ENCODE measurements around the gene DOCK1. TPM values are rescaled to one million over a fixed set of nuclear protein-coding genes. Genes with fewer than 3 reads are reported as not detected.

The DOCK1 gene
- polyA plus RNA-seq, 1 donor from 2014 or later = 2.7 TPM

DNA sequence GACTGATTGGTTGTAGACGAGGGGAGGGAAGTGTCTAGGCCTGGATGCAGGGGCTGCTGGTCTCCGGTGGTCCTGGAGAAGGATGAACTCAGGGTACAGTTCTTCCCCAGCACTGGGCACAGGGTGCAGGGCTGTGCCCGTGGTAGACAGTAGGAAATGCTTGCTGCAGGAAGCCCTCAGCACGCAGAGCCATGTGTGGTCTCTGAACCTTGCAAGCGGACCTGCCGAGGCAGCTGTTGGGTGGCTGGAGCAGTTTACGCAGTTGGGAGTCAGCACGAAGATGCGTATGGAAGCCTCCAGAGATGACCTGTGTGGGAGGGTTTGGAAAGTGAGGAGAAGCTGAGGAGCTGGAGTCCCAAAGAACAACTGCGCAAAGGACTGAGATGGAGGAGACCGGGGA, 39.0 kb downstream of the DOCK1 start:
- Histone ChIP-seq H3K27me3 (ENCODE audit: insufficient read depth, low read depth, low read length) (no peaks in the 10 kb centered on the region), H4K20me1 (ENCODE audit: insufficient read depth) (no peaks in the 10 kb centered on the region), H3K9ac (ENCODE audit: low read length) (no peak overlapping the region), H3K27ac (ENCODE audit: low read length) (no peak overlapping the region), H3K9me2 (ENCODE audit: insufficient read depth, low read length) (no peaks in the 10 kb centered on the region), H2AFZ (ENCODE audit: low read depth, low read length) (no peak overlapping the region), H3K9me3 (ENCODE audit: low read length) (peaks cover 5% of the 10 kb centered on the region), H3K4me2 (ENCODE audit: low read length) (no peak overlapping the region), H3K36me3 (ENCODE audit: insufficient read depth, low read length) (no peaks in the 10 kb centered on the region), H3F3A (ENCODE audit: insufficient read depth, low read length, poor library complexity, severe bottlenecking) (no peaks in the 10 kb centered on the region), H3K79me2 (replicated peaks; ENCODE audit: insufficient read depth, low read length) (no peaks in the 10 kb centered on the region), H3K4me3 (ENCODE audit: low read length) (no peak overlapping the region)
- TF ChIP-seq TAF1 (IDR thresholded peaks at IDR 0.05; ENCODE audit: low read depth) (no peak), CTCF (IDR thresholded peaks at IDR 0.05; ENCODE audit: poor library complexity, severe bottlenecking) (no peak), MXI1 (conservative IDR thresholded peaks at IDR 0.05; ENCODE audit: poor library complexity, severe bottlenecking) (no peak), SMC3 (conservative IDR thresholded peaks at IDR 0.05; ENCODE audit: poor library complexity) (no peak)

DNA sequence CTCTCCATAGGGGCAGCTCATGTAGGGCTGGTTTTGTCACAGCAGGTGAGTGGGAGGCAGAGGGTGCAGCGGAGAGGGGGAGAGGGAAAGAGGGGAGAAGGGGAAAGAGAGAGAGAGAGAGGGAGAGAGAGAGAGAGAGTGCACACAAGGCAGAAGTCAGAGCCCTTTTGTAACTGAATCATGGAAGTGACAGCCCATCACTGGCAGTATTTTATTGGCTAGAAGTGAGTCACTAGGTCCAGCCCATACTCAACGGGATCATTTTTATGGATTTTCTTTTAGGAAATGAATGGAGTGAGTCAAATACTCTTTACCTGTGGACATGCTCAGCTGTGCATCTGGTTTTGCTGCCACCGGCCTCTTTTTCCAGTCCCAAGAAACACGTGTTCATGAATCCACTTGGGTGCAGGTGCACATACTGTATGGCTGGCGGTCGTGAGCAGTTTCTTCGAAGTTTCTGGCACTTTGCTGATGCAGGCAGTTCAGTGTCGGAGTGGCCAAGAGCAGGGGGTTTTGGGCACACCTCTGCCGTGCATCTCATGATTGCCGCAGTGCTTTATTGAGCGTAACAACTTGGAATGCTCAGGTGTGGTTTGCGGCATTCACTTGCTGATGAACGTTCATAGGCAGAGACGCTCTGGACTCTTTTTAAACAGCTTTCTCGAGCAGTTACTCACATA, 40.3 kb downstream of the DOCK1 start:
- Histone ChIP-seq H3K9ac (ENCODE audit: low read length) (no peak overlapping the region), H3K36me3 (ENCODE audit: insufficient read depth, low read length) (no peaks in the 10 kb centered on the region), H3K27ac (ENCODE audit: low read length) (no peak overlapping the region), H3K9me2 (ENCODE audit: insufficient read depth, low read length) (no peaks in the 10 kb centered on the region), H3K27me3 (ENCODE audit: insufficient read depth, low read depth, low read length) (no peaks in the 10 kb centered on the region), H3K4me3 (ENCODE audit: low read length) (no peak overlapping the region), H3F3A (ENCODE audit: insufficient read depth, low read length, poor library complexity, severe bottlenecking) (no peaks in the 10 kb centered on the region), H3K79me2 (replicated peaks; ENCODE audit: insufficient read depth, low read length) (no peaks in the 10 kb centered on the region), H3K9me3 (ENCODE audit: low read length) (peaks cover 5% of the 10 kb centered on the region), H3K4me2 (ENCODE audit: low read length) (no peak overlapping the region), H4K20me1 (ENCODE audit: insufficient read depth) (no peaks in the 10 kb centered on the region), H2AFZ (ENCODE audit: low read depth, low read length) (no peak overlapping the region)
- TF ChIP-seq TAF1 (IDR thresholded peaks at IDR 0.05; ENCODE audit: low read depth) (no peak), EP300 (conservative IDR thresholded peaks at IDR 0.05; ENCODE audit: poor library complexity, severe bottlenecking) (no peak), POLR2AphosphoS5 (IDR thresholded peaks at IDR 0.05) (no peak), RAD21 (conservative IDR thresholded peaks at IDR 0.05) (no peak)
- TF ChIP-seq, protein P1, sequence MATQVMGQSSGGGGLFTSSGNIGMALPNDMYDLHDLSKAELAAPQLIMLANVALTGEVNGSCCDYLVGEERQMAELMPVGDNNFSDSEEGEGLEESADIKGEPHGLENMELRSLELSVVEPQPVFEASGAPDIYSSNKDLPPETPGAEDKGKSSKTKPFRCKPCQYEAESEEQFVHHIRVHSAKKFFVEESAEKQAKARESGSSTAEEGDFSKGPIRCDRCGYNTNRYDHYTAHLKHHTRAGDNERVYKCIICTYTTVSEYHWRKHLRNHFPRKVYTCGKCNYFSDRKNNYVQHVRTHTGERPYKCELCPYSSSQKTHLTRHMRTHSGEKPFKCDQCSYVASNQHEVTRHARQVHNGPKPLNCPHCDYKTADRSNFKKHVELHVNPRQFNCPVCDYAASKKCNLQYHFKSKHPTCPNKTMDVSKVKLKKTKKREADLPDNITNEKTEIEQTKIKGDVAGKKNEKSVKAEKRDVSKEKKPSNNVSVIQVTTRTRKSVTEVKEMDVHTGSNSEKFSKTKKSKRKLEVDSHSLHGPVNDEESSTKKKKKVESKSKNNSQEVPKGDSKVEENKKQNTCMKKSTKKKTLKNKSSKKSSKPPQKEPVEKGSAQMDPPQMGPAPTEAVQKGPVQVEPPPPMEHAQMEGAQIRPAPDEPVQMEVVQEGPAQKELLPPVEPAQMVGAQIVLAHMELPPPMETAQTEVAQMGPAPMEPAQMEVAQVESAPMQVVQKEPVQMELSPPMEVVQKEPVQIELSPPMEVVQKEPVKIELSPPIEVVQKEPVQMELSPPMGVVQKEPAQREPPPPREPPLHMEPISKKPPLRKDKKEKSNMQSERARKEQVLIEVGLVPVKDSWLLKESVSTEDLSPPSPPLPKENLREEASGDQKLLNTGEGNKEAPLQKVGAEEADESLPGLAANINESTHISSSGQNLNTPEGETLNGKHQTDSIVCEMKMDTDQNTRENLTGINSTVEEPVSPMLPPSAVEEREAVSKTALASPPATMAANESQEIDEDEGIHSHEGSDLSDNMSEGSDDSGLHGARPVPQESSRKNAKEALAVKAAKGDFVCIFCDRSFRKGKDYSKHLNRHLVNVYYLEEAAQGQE (IDR thresholded peaks at IDR 0.05; ENCODE audit: borderline replicate concordance) = no peak

- Histone ChIP-seq H3K4me3 (ENCODE audit: low read length) (no peak overlapping the region), H3K27me3 (ENCODE audit: insufficient read depth, low read depth, low read length) (no peaks in the 10 kb centered on the region), H3K9me2 (ENCODE audit: insufficient read depth, low read length) (no peaks in the 10 kb centered on the region), H3K4me2 (ENCODE audit: low read length) (no peak overlapping the region), H3K9ac (ENCODE audit: low read length) (no peak overlapping the region), H3K79me2 (replicated peaks; ENCODE audit: insufficient read depth, low read length) (no peaks in the 10 kb centered on the region), H4K20me1 (ENCODE audit: insufficient read depth) (no peaks in the 10 kb centered on the region), H3K36me3 (ENCODE audit: insufficient read depth, low read length) (no peaks in the 10 kb centered on the region), H3K9me3 (ENCODE audit: low read length) (peaks cover 5% of the 10 kb centered on the region), H2AFZ (ENCODE audit: low read depth, low read length) (no peak overlapping the region), H3K27ac (ENCODE audit: low read length) (no peak overlapping the region), H3F3A (ENCODE audit: insufficient read depth, low read length, poor library complexity, severe bottlenecking) (no peaks in the 10 kb centered on the region)
- no peak for TF ChIP-seq EP300 (conservative IDR thresholded peaks at IDR 0.05; ENCODE audit: poor library complexity, severe bottlenecking)
- no peak for TF ChIP-seq RAD21 (conservative IDR thresholded peaks at IDR 0.05)
- no peak for TF ChIP-seq CTCF (IDR thresholded peaks at IDR 0.05; ENCODE audit: poor library complexity, severe bottlenecking)
- no peak for TF ChIP-seq SMC3 (conservative IDR thresholded peaks at IDR 0.05; ENCODE audit: poor library complexity)
- TF ChIP-seq EZH2 (IDR thresholded peaks at IDR 0.05; ENCODE audit: borderline replicate concordance, insufficient read depth, low read length, poor library complexity, severe bottlenecking) = no peak
- no peak for TF ChIP-seq POLR2AphosphoS5 (IDR thresholded peaks at IDR 0.05)
- TF ChIP-seq, protein P1 (IDR thresholded peaks at IDR 0.05; ENCODE audit: borderline replicate concordance) = no peak
- no peak for TF ChIP-seq TAF1 (IDR thresholded peaks at IDR 0.05; ENCODE audit: low read depth)
- no peak for TF ChIP-seq MXI1 (conservative IDR thresholded peaks at IDR 0.05; ENCODE audit: poor library complexity, severe bottlenecking)
Observed at GRCh38 chr10:126946746-126947145, 41.5 kb downstream of the DOCK1 start.

All from neural cell (in vitro differentiated cells).